Stomach (tissue), 9 donors: ENCODE data around the gene SULT1C4. TPM values are rescaled to one million over a fixed set of nuclear protein-coding genes. Genes with fewer than 3 reads are reported as not detected.

Source experiments
- DNase-seq, 2 donors: peaks; one replicate each; pipeline versions ENCODE4 v3.0.0 to v3.0.0-alpha.2; 2013 to 2019
- H3K27ac ChIP-seq, 5 donors: fragments of 200-600 bp in 4 of 5; sonication (generic) in 4 of 5; one replicate each; pipeline ENCODE4 v1.5.1; 2013 to 2019; ENCODE audit warnings: mild to moderate bottlenecking in 1 of 5, moderate library complexity in 1 of 5
- H3K27me3 ChIP-seq, 3 donors: fragments of 200-600 bp; sonication (generic); one replicate each; pipeline ENCODE4 v1.5.1; 2017 to 2019; ENCODE audit warnings: mixed run types in 1 of 3
- H3K36me3 ChIP-seq, 4 donors: fragments of 200-600 bp; sonication (generic); 1 replicate in 3 of 4; 2 replicates in 1 of 4; pipeline ENCODE4 v1.5.1; 2016 to 2019
- H3K4me1 ChIP-seq, 4 donors: fragments of 200-600 bp; sonication (generic); one replicate each; pipeline ENCODE4 v1.5.1; 2016 to 2019
- H3K4me3 ChIP-seq, 4 donors: fragments of 200-600 bp; sonication (generic) in 3 of 4; one replicate each; pipeline ENCODE4 v1.5.1; 2016 to 2019; ENCODE audit warnings: mild to moderate bottlenecking in 1 of 4
- H3K9me3 ChIP-seq, 4 donors: fragments of 200-600 bp; sonication (generic); one replicate each; pipeline ENCODE4 v1.5.1; 2016 to 2019
- EP300 ChIP-seq: sonication (generic); formaldehyde crosslinking; IDR thresholded peaks from one replicate; pipeline ENCODE4 v1.6.1; 2017; ENCODE audit warnings: antibody characterized with exemption
- POLR2A ChIP-seq, 4 donors: fragments of 450-650 bp; IDR thresholded peaks; one replicate each; pipeline ENCODE4 v1.6.1; 2016; ENCODE audit warnings: antibody characterized with exemption in 4 of 4, control low read depth in 2 of 4, mild to moderate bottlenecking in 1 of 4, moderate library complexity in 1 of 4
- POLR2AphosphoS5 ChIP-seq, 3 donors: sonication (generic); formaldehyde crosslinking; IDR thresholded peaks; one replicate each; pipeline ENCODE4 v1.6.1; 2016; ENCODE audit warnings: antibody characterized with exemption in 3 of 3
- WGBS, 5 donors: extraction: QIAGEN DNeasy Blood & Tissue Kit in 3 of 5; methylation state at CpG; one replicate each; pipeline versions ENCODE4 v1.1.5 to v1.1.7; 2013 to 2018; 5-methylcytosine and 5-hydroxymethylcytosine counted together
- intact Hi-C: fragments of 100-400 bp; cut with DNase I; formaldehyde crosslinking; loops from one replicate; pipeline ENCODE4 v1.15.1; 2023; ENCODE audit warnings: low total_unique reads
- polyA plus RNA-seq, 3 donors: library from polyadenylated mRNA; stranded (reverse); fragments of 200-250 nt; gene quantifications; one replicate each; pipeline ENCODE4 v1.2.3, GENCODE V29; 2013
- total RNA-seq, 5 donors: library from RNA; depleted of rRNA; stranded (reverse); fragments of >200 nt; gene quantifications; one replicate each; pipeline versions ENCODE4 v1.1.0 to v1.2.3, GENCODE V29; 2014 to 2016
- TF ChIP-seq, protein P1 (sequence below), 7 experiments: fragments of 450-650 bp in 4 of 7; fragments of 200-600 bp in 3 of 7; sonication (generic) in 3 of 7; IDR thresholded peaks; one replicate each; pipeline ENCODE4 v1.5.1; 2016 to 2019; ENCODE audit warnings: antibody characterized with exemption in 7 of 7, control low read depth in 2 of 7, mild to moderate bottlenecking in 1 of 7
- donor health status: healthy with polysubstance abuse.
- donor health status: Bipolar disorder and iron deficiency.
- donor health status: healthy.

The SULT1C4 gene
- total and polyA plus RNA-seq, 8 donors = 0.62 to 20.7 (median 2.0) TPM; not detected in 3

DNA sequence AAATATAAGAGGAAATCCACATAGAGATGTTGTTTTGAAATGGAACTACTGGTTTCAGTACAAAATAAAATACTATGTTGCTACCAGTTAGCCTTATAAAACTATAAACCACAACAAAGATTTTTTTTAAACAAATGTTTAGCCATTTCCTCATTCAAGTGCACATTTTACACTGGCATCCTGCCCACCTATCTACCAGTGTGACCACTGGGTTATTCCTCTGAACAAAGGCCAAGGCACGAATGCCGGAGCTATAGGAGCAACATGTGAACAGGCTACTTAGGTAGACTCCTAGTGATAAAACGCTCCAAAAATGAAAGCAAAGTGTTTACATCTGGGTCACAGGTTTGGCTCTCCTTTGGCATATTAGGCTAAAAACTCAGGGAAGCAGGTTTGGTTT lies 31.8 kb upstream of the SULT1C4 start:
- DNase-seq = peak in 1 of 2 donors; percentile 60
- peak in 1 of 3 donors; percentile 11 for TF ChIP-seq POLR2AphosphoS5 (IDR thresholded peaks at IDR 0.05)
- TF ChIP-seq POLR2A (IDR thresholded peaks at IDR 0.05) = no peak
- no peak for TF ChIP-seq EP300
- TF ChIP-seq, protein P1, sequence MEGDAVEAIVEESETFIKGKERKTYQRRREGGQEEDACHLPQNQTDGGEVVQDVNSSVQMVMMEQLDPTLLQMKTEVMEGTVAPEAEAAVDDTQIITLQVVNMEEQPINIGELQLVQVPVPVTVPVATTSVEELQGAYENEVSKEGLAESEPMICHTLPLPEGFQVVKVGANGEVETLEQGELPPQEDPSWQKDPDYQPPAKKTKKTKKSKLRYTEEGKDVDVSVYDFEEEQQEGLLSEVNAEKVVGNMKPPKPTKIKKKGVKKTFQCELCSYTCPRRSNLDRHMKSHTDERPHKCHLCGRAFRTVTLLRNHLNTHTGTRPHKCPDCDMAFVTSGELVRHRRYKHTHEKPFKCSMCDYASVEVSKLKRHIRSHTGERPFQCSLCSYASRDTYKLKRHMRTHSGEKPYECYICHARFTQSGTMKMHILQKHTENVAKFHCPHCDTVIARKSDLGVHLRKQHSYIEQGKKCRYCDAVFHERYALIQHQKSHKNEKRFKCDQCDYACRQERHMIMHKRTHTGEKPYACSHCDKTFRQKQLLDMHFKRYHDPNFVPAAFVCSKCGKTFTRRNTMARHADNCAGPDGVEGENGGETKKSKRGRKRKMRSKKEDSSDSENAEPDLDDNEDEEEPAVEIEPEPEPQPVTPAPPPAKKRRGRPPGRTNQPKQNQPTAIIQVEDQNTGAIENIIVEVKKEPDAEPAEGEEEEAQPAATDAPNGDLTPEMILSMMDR (IDR thresholded peaks at IDR 0.05) = no peak
- Histone ChIP-seq H3K4me1 (peaks cover 0 to 6% (median 0%) of the 10 kb centered on the region in 4 donors), H3K36me3 (no peaks in the 10 kb centered on the region), H3K9me3 (no peaks in the 10 kb centered on the region), H3K27ac (peak overlapping the region in 1 of 5 donors; percentile 46), H3K27me3 (peaks cover 0 to 3% (median 0%) of the 10 kb centered on the region in 3 donors), H3K4me3 (no peak overlapping the region)
- intact Hi-C loops = no loop called here
- 11 to 47% (median 38%) methylated on average over 3 of the region's 3 CpGs for WGBS, 5 donors

DNA sequence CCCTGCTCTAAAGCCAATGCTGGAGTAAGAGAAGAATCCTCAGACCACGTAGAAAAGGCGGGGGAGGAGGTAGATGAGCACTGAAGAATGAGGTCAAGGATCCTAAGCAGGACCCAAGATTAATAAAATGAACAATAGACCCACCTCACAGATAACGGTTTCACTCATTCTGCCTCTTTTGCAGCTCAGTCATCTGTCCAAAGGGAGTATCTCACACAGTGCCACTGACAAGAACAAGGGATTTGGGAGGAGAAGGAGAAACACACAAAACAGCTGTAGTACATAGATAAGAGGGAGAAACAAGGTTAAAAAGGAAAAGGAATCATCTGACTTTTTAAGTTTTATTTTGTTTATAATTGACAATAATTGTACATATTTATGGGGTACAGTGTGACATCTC lies 30.9 kb upstream of the SULT1C4 start:
- Histone ChIP-seq H3K4me3 (no peak overlapping the region), H3K9me3 (no peaks in the 10 kb centered on the region), H3K27ac (peak overlapping the region in 1 of 5 donors; percentile 46), H3K4me1 (peaks cover 0 to 6% (median 0%) of the 10 kb centered on the region in 4 donors), H3K27me3 (peaks cover 0 to 3% (median 0%) of the 10 kb centered on the region in 3 donors), H3K36me3 (no peaks in the 10 kb centered on the region)
- WGBS, 5 donors = 79 to 91% (median 87%) methylated on average over 3 of the region's 3 CpGs
- no peak for DNase-seq
- intact Hi-C loops = no loop called here
- TF ChIP-seq POLR2AphosphoS5 (IDR thresholded peaks at IDR 0.05) (no peak), POLR2A (IDR thresholded peaks at IDR 0.05) (no peak), EP300 (no peak)
- TF ChIP-seq, protein P1 (IDR thresholded peaks at IDR 0.05) = no peak

DNA sequence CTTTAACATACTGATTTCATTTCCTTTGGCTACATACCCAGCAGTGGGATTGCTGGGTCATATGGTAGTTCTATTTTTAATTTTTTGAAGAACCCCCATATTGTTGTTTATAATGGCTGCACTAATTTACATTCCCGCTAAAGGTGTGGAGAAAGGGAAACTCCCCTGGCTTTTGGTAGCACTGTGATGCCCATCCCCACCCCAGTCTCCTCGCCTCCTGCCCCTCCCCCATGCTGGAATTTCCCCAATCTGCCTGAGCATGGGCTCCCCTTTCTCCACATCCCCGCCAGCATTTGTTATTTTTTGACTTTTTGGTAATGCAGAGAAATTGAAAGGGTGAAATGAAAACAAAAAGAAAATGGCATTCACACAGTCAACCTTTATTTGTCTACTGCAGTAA lies 30.0 kb upstream of the SULT1C4 start:
- TF ChIP-seq, protein P1 (IDR thresholded peaks at IDR 0.05) = no peak
- no peak for TF ChIP-seq POLR2A (IDR thresholded peaks at IDR 0.05)
- TF ChIP-seq POLR2AphosphoS5 (IDR thresholded peaks at IDR 0.05) = no peak
- no peak for TF ChIP-seq EP300
- H3K9me3 ChIP-seq = no peaks in the 10 kb centered on the region
- 85 to 91% (median 88%) methylated on average over 3 of the region's 3 CpGs for WGBS, 5 donors
- intact Hi-C loops = no loop called here
- peaks cover 0 to 6% (median 0%) of the 10 kb centered on the region in 4 donors for H3K4me1 ChIP-seq
- no peak for DNase-seq
- no peak overlapping the region for H3K4me3 ChIP-seq
- no peaks in the 10 kb centered on the region for H3K36me3 ChIP-seq
- no peak overlapping the region for H3K27ac ChIP-seq
- H3K27me3 ChIP-seq = peaks cover 0 to 3% (median 0%) of the 10 kb centered on the region in 3 donors

DNA sequence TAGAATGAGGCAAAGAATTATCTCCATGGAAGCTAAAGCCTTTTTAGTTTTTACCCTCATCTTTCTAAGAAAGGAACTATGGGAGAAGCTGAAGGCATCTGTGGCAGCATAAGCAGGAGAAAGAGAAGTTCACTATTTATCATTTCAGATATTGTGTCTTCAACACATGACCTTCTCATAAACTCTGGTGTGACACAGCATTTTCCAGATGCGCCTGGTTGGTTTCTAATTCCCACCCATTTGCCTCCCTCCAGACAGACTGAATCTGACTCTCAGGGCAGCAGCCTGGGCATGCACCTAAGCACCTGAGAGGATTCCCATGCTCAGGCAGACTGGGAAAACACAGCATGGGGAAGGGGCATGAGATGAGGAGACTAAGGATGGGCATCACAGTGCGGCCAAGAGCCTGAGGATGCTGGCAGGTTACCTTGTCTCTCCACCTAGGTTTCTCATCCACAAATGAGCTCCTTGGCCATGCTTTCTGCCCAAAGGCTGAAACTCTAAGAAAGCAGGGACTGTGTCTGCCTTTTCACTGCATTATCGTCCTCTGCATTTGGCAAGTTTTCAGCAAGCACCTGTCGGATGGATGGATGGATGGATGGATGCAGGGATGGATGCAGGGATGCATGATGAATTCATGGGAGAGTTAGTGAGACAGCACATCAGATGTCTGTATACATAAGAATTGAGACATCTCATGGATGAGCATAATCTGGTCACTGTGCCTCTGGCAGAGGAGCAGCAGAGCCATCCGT lies 28.8 kb upstream of the SULT1C4 start:
- Histone ChIP-seq H3K27me3 (peaks cover 0 to 3% (median 0%) of the 10 kb centered on the region in 3 donors), H3K36me3 (no peaks in the 10 kb centered on the region), H3K4me3 (no peak overlapping the region), H3K9me3 (no peaks in the 10 kb centered on the region), H3K4me1 (peaks cover 0 to 6% (median 0%) of the 10 kb centered on the region in 4 donors), H3K27ac (no peak overlapping the region)
- TF ChIP-seq POLR2A (IDR thresholded peaks at IDR 0.05) (no peak), POLR2AphosphoS5 (IDR thresholded peaks at IDR 0.05) (no peak), EP300 (no peak)
- TF ChIP-seq, protein P1 (IDR thresholded peaks at IDR 0.05) = no peak
- intact Hi-C loops = no loop called here
- DNase-seq = no peak
- WGBS, 5 donors = 81 to 94% (median 89%) methylated on average over 5 of the region's 5 CpGs
